Endothelial cell of umbilical vein (primary cell): Measurements from ENCODE around the gene CNTN6. TPM values are rescaled to one million over a fixed set of nuclear protein-coding genes. Genes with fewer than 3 reads are reported as not detected.

Source experiments
- BruUV-seq: library from RNA; stranded (reverse); fragments of 400-500 nt; replicated peaks from 2 replicates; lab custom pipeline; 2021; lab: Mats Ljungman, UMichigan
- CTCF ChIA-PET: fragments of 300-600, 350-600 bp; sonication (Branson Sonifier 250); formaldehyde crosslinking; loops from one replicate; lab custom pipeline; 2021; ENCODE audit warnings: antibody characterized with exemption, inconsistent platforms; lab: Charles Lee
- POLR2A ChIA-PET: fragments of 300-600, 350-600 bp; sonication (Branson Sonifier 250); formaldehyde crosslinking; loops from one replicate; lab custom pipeline; 2021; ENCODE audit warnings: antibody characterized with exemption, inconsistent platforms; lab: Charles Lee
- DNase-seq: peaks from one replicate; pipeline ENCODE4 v3.0.0-alpha.2; 2011; ENCODE audit warnings: low read depth, low spot score
- FAIRE-seq: peaks from 2 replicates; lab custom pipeline; 2011; peaks lifted over from hg19 to GRCh38; lab: Jason Lieb, UNC
- H2AFZ ChIP-seq: 2 replicates; pipeline ENCODE4 v1.6.0; 2012; ENCODE audit warnings: low read depth, low read length, control low read depth, inconsistent platforms
- H3K27ac ChIP-seq: 2 replicates; pipeline ENCODE4 v1.5.1; 2011; ENCODE audit warnings: low read depth, mild to moderate bottlenecking, control low read depth, low read length, moderate library complexity; ENCODE audit not compliant: insufficient read depth
- H3K27me3 ChIP-seq, 2 experiments: 2 replicates each; pipeline versions ENCODE4 v1.6.0 to v1.6.1; 2011; ENCODE audit warnings: low read length in 2 of 2, mixed read lengths in 1 of 2; ENCODE audit not compliant: control insufficient read depth in 2 of 2, insufficient read depth in 2 of 2
- H3K36me3 ChIP-seq, 2 experiments: 2 replicates in 1 of 2; 3 replicates in 1 of 2; pipeline ENCODE4 v1.5.1; 2011; ENCODE audit warnings: low read length in 2 of 2, mild to moderate bottlenecking in 1 of 2, moderate library complexity in 1 of 2; ENCODE audit not compliant: control insufficient read depth in 2 of 2, insufficient read depth in 2 of 2; ENCODE audit errors: extremely low read depth in 1 of 2
- H3K4me1 ChIP-seq: 3 replicates; pipeline ENCODE4 v1.5.1; 2011; ENCODE audit warnings: mild to moderate bottlenecking, low read length; ENCODE audit not compliant: control insufficient read depth, insufficient read depth; ENCODE audit errors: extremely low read depth
- H3K4me2 ChIP-seq: 2 replicates; pipeline ENCODE4 v1.6.1; 2011; ENCODE audit warnings: low read length, control low read depth, mixed read lengths; ENCODE audit not compliant: insufficient read depth
- H3K4me3 ChIP-seq, 3 experiments: fragments of 200-600 bp in 1 of 3; sonication (generic), shearing (Covaris generic) in 1 of 3; replicated peaks in 1 of 3; 2 replicates each; pipeline ENCODE4 v1.5.1; 2011 to 2016; ENCODE audit warnings: control low read depth in 3 of 3, low read length in 3 of 3, mild to moderate bottlenecking in 2 of 3, inconsistent platforms in 1 of 3, low read depth in 1 of 3, moderate library complexity in 1 of 3; ENCODE audit not compliant: insufficient read depth in 1 of 3
- H3K79me2 ChIP-seq: 2 replicates; pipeline ENCODE4 v1.6.0; 2012; ENCODE audit warnings: low read length, inconsistent platforms; ENCODE audit not compliant: control insufficient read depth, insufficient read depth
- H3K9ac ChIP-seq: replicated peaks from 2 replicates; pipeline ENCODE3; 2011; ENCODE audit warnings: low read length, control low read depth; ENCODE audit not compliant: insufficient read depth; ENCODE audit errors: extremely low read depth
- H3K9me1 ChIP-seq: replicated peaks from 3 replicates; pipeline ENCODE4 v1.6.0; 2011; ENCODE audit warnings: mild to moderate bottlenecking, low read length; ENCODE audit not compliant: control insufficient read depth, insufficient read depth; ENCODE audit errors: extremely low read depth
- H3K9me3 ChIP-seq: replicated peaks from 2 replicates; pipeline ENCODE4 v1.5.1; 2012; ENCODE audit warnings: low read length, inconsistent platforms; ENCODE audit not compliant: control insufficient read depth, insufficient read depth
- H4K20me1 ChIP-seq: replicated peaks from 2 replicates; pipeline ENCODE3; 2011; ENCODE audit warnings: mild to moderate bottlenecking, low read length; ENCODE audit not compliant: control insufficient read depth, insufficient read depth; ENCODE audit errors: extremely low read depth
- EZH2 ChIP-seq: IDR thresholded peaks from 2 replicates; pipeline ENCODE4 v1.6.1; 2012; ENCODE audit warnings: borderline replicate concordance, low read depth, mild to moderate bottlenecking, moderate library complexity, low read length, inconsistent platforms; ENCODE audit not compliant: severe bottlenecking
- FOS ChIP-seq: IDR thresholded peaks from 2 replicates; pipeline ENCODE4 v1.6.1; 2011; ENCODE audit warnings: mild to moderate bottlenecking, low read length, moderate library complexity, borderline replicate concordance; ENCODE audit not compliant: insufficient read depth
- GATA2 ChIP-seq: IDR thresholded peaks from 2 replicates; pipeline ENCODE4 v1.7.0; 2011; ENCODE audit warnings: low read depth, mild to moderate bottlenecking, moderate library complexity, mixed read lengths, low read length; ENCODE audit not compliant: insufficient read length, insufficient read depth
- JUN ChIP-seq: IDR thresholded peaks from 2 replicates; pipeline ENCODE4 v1.6.1; 2011; ENCODE audit warnings: borderline replicate concordance, low read depth; ENCODE audit not compliant: insufficient read length, insufficient read depth
- MYC ChIP-seq: IDR thresholded peaks from one replicate; pipeline ENCODE4 v1.6.1; 2011; ENCODE audit warnings: mild to moderate bottlenecking, low read depth, low read length
- POLR2A ChIP-seq: IDR thresholded peaks from 2 replicates; pipeline ENCODE4 v1.6.1; 2012; ENCODE audit warnings: low read depth, mild to moderate bottlenecking, control low read depth, low read length
- POLR2AphosphoS5 ChIP-seq: IDR thresholded peaks from 2 replicates; pipeline ENCODE4 v1.6.1; 2012; ENCODE audit warnings: low read depth, mild to moderate bottlenecking, control low read depth, low read length, moderate library complexity; ENCODE audit not compliant: insufficient read depth
- dilution Hi-C: fragments of 300-500 bp; cut with MboI; formaldehyde crosslinking; loops from one replicate; pipeline ENCODE4 v1.15.0; 2019; ENCODE audit warnings: low sequenced_read_pairs; ENCODE audit not compliant: extremely low pct_ligation_motif_present
- intact Hi-C: fragments of 100-400 bp; cut with micrococcal nuclease; formaldehyde crosslinking; loops from one replicate; pipeline ENCODE4 v1.10.0; 2022
- polyA plus RNA-seq, 4 experiments: library from polyadenylated mRNA; depleted of rRNA in 3 of 4; stranded (reverse) in 3 of 4; unstranded in 1 of 4; fragments of >200 nt; gene quantifications; 2 replicates each; pipeline versions ENCODE4 v1.2.1 to v1.2.3, GENCODE V29; 2011 to 2012; ENCODE audit warnings: missing spikeins in 1 of 4
- total RNA-seq: library from RNA; stranded (reverse); gene quantifications from 2 replicates; pipeline ENCODE4 v1.2.3, GENCODE V29; 2021
- TF ChIP-seq, protein P1 (sequence below), 2 donors: IDR thresholded peaks; 1 replicate in 1 of 2; 2 replicates in 1 of 2; pipeline ENCODE4 v1.5.1; 2011; ENCODE audit warnings: low read length in 2 of 2, mild to moderate bottlenecking in 2 of 2, moderate library complexity in 2 of 2, control low read depth in 1 of 2, inconsistent platforms in 1 of 2, low read depth in 1 of 2; ENCODE audit not compliant: insufficient read depth in 1 of 2; ENCODE audit errors: extremely low read depth in 1 of 2
- TF ChIP-seq, protein P2 (sequence below): IDR thresholded peaks from 2 replicates; pipeline ENCODE4 v1.6.1; 2011; ENCODE audit not compliant: insufficient read depth, insufficient read length

Gene CNTN6
- total and polyA plus RNA-seq, 2 donors (not counting 3 experiments of a cell fraction or from before 2014, with no cell fraction given): not detected

DNA sequence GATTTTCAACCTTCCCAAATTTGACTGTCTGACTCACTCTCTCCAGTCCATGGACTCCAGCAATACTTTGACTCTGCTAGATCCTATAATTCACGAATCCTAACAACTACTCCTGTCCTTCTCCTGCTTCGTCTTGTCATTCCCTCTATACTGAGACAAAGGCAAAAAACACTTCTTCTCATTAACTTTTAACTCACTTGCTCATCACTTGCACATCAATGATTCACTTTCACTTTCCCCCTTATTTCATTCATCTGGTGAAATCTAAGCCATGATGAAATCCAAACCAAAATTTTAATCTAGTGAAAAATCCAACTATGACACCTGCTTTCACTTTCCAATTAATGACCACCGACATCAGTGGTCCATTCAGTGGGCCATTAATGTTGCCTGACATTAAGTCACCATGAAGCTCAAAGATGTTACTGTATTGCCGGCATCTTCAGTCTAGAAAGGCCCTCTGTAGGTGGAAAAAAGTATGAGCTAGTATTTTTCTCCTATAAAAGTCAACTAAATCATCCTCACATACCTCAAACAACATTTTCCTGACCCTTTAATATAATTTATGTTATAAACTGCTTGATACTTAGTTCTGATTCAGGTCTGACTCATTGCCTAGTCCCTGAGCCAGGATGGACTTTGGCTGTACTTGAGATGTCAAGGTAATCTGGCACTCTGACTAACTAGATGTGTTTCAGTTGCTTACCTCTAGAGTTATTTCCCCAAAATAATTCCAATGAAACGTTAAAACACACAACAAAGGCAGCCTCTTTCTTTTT lies 158.6 kb downstream of the CNTN6 start:
- Histone ChIP-seq H3K9ac (no peak overlapping the region), H2AFZ (no peak overlapping the region), H3K79me2 (no peaks in the 10 kb centered on the region), H3K4me3 (no peak overlapping the region), H3K4me1 (no peaks in the 10 kb centered on the region), H3K4me2 (no peak overlapping the region), H4K20me1 (no peaks in the 10 kb centered on the region), H3K27ac (no peak overlapping the region), H3K27me3 (no peaks in the 10 kb centered on the region), H3K9me3 (peaks cover 3% of the 10 kb centered on the region), H3K36me3 (no peaks in the 10 kb centered on the region), H3K9me1 (no peaks in the 10 kb centered on the region)
- no peak for FAIRE-seq
- no peak for DNase-seq
- dilution Hi-C loops (no loop called here), intact Hi-C loops (no loop called here)
- ChIA-PET CTCF (no interaction called here), POLR2A (no interaction called here)
- BruUV-seq: no TSS peak
- no peak for TF ChIP-seq EZH2
- TF ChIP-seq, protein P1, sequence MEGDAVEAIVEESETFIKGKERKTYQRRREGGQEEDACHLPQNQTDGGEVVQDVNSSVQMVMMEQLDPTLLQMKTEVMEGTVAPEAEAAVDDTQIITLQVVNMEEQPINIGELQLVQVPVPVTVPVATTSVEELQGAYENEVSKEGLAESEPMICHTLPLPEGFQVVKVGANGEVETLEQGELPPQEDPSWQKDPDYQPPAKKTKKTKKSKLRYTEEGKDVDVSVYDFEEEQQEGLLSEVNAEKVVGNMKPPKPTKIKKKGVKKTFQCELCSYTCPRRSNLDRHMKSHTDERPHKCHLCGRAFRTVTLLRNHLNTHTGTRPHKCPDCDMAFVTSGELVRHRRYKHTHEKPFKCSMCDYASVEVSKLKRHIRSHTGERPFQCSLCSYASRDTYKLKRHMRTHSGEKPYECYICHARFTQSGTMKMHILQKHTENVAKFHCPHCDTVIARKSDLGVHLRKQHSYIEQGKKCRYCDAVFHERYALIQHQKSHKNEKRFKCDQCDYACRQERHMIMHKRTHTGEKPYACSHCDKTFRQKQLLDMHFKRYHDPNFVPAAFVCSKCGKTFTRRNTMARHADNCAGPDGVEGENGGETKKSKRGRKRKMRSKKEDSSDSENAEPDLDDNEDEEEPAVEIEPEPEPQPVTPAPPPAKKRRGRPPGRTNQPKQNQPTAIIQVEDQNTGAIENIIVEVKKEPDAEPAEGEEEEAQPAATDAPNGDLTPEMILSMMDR (IDR thresholded peaks at IDR 0.05; ENCODE audit: extremely low read depth in 1 of 2, insufficient read depth in 1 of 2, low read depth in 1 of 2, low read length in 2 of 2): no peak
- TF ChIP-seq POLR2AphosphoS5: no peak
- TF ChIP-seq JUN: no peak
- TF ChIP-seq, protein P2, sequence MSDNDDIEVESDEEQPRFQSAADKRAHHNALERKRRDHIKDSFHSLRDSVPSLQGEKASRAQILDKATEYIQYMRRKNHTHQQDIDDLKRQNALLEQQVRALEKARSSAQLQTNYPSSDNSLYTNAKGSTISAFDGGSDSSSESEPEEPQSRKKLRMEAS: no peak
- no peak for TF ChIP-seq POLR2A
- no peak for TF ChIP-seq GATA2
- TF ChIP-seq FOS: no peak
- TF ChIP-seq MYC: no peak
